Neural cell (in vitro differentiated cells): ENCODE results near the gene CENPL.
"Not testable (repeated sequence)": the region's sequence is repeated elsewhere in the genome, so short reads cannot be mapped to it uniquely, and the experiment has no call there.

Experiments
- EP300 ChIP-seq: fragments of 450-650 bp; conservative IDR thresholded peaks from 2 replicates; pipeline ENCODE4 v1.6.1; 2014; ENCODE audit warnings: antibody characterized with exemption, mild to moderate bottlenecking, moderate library complexity; ENCODE audit not compliant: poor library complexity, severe bottlenecking
- EZH2 ChIP-seq: fragments of 200-600, 300-800 bp; shearing (Covaris generic), sonication (generic); IDR thresholded peaks from 2 replicates; pipeline ENCODE4 v1.6.1; 2014; ENCODE audit warnings: antibody characterized with exemption, low read length, borderline replicate concordance, mild to moderate bottlenecking; ENCODE audit not compliant: insufficient read depth, poor library complexity, severe bottlenecking
- MXI1 ChIP-seq: fragments of 450-650 bp; conservative IDR thresholded peaks from 2 replicates; pipeline ENCODE4 v1.6.1; 2014; ENCODE audit warnings: antibody characterized with exemption, mild to moderate bottlenecking; ENCODE audit not compliant: poor library complexity, severe bottlenecking
- POLR2AphosphoS5 ChIP-seq: IDR thresholded peaks from 2 replicates; pipeline ENCODE4 v1.6.1; 2012
- SMC3 ChIP-seq: fragments of 450-650 bp; conservative IDR thresholded peaks from 2 replicates; pipeline ENCODE4 v1.6.1; 2014; ENCODE audit warnings: antibody characterized with exemption, mild to moderate bottlenecking, moderate library complexity; ENCODE audit not compliant: poor library complexity
- TAF1 ChIP-seq: IDR thresholded peaks from 2 replicates; pipeline ENCODE4 v1.6.1; 2012; ENCODE audit warnings: low read depth
- TF ChIP-seq, protein P1 (sequence below): fragments of 450-650 bp; IDR thresholded peaks from 2 replicates; pipeline ENCODE4 v1.5.1; 2014; ENCODE audit warnings: antibody characterized with exemption, mild to moderate bottlenecking, moderate library complexity; ENCODE audit not compliant: poor library complexity, severe bottlenecking
- TF ChIP-seq, protein P2 (sequence below): IDR thresholded peaks from 2 replicates; pipeline ENCODE4 v1.6.1; 2012; ENCODE audit warnings: borderline replicate concordance

DNA sequence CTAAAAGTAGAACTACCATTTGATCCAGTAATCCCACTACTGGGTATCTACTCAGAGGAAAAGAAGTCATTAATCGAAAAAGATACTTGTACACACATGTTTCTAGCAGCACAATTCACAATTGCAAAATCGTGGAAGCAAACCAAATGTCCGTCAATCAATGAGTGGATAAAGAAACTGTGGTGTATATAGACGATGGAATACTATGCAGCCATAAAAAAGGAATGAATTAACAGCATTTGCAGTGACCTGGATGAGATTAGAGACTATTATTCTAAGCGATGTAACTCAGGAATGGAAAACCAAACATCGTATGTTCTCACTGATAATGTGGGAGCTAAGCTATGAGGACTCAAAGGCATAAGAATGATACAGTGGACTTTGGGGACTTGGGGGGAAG is 60.4 kb downstream of the CENPL start:
- TF ChIP-seq, protein P1, sequence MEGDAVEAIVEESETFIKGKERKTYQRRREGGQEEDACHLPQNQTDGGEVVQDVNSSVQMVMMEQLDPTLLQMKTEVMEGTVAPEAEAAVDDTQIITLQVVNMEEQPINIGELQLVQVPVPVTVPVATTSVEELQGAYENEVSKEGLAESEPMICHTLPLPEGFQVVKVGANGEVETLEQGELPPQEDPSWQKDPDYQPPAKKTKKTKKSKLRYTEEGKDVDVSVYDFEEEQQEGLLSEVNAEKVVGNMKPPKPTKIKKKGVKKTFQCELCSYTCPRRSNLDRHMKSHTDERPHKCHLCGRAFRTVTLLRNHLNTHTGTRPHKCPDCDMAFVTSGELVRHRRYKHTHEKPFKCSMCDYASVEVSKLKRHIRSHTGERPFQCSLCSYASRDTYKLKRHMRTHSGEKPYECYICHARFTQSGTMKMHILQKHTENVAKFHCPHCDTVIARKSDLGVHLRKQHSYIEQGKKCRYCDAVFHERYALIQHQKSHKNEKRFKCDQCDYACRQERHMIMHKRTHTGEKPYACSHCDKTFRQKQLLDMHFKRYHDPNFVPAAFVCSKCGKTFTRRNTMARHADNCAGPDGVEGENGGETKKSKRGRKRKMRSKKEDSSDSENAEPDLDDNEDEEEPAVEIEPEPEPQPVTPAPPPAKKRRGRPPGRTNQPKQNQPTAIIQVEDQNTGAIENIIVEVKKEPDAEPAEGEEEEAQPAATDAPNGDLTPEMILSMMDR, result not testable (repeated sequence)
- not testable (repeated sequence) for TF ChIP-seq POLR2AphosphoS5, EZH2, MXI1, EP300, SMC3, TAF1
- TF ChIP-seq, protein P2, sequence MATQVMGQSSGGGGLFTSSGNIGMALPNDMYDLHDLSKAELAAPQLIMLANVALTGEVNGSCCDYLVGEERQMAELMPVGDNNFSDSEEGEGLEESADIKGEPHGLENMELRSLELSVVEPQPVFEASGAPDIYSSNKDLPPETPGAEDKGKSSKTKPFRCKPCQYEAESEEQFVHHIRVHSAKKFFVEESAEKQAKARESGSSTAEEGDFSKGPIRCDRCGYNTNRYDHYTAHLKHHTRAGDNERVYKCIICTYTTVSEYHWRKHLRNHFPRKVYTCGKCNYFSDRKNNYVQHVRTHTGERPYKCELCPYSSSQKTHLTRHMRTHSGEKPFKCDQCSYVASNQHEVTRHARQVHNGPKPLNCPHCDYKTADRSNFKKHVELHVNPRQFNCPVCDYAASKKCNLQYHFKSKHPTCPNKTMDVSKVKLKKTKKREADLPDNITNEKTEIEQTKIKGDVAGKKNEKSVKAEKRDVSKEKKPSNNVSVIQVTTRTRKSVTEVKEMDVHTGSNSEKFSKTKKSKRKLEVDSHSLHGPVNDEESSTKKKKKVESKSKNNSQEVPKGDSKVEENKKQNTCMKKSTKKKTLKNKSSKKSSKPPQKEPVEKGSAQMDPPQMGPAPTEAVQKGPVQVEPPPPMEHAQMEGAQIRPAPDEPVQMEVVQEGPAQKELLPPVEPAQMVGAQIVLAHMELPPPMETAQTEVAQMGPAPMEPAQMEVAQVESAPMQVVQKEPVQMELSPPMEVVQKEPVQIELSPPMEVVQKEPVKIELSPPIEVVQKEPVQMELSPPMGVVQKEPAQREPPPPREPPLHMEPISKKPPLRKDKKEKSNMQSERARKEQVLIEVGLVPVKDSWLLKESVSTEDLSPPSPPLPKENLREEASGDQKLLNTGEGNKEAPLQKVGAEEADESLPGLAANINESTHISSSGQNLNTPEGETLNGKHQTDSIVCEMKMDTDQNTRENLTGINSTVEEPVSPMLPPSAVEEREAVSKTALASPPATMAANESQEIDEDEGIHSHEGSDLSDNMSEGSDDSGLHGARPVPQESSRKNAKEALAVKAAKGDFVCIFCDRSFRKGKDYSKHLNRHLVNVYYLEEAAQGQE, result not testable (repeated sequence)
